Glutamatergic neuron (in vitro differentiated cells): ENCODE results near the gene PRLR. TPM values are rescaled to one million over a fixed set of nuclear protein-coding genes. Genes with fewer than 3 reads are reported as not detected.

Experiments used
- DNase-seq: peaks from one replicate; pipeline ENCODE4 v3.0.0; 2022
- H3K27ac Mint-ChIP-seq: one replicate; pipeline ENCODE4 v1.8.0; 2020; ENCODE audit warnings: mild to moderate bottlenecking, mixed read lengths, inconsistent platforms; ENCODE audit not compliant: unreplicated experiment
- H3K27me3 Mint-ChIP-seq: one replicate; pipeline ENCODE4 v1.8.0; 2020; ENCODE audit warnings: mild to moderate bottlenecking, moderate library complexity, mixed read lengths, inconsistent platforms; ENCODE audit not compliant: unreplicated experiment
- H3K36me3 Mint-ChIP-seq: one replicate; pipeline ENCODE4 v1.8.0; 2020; ENCODE audit warnings: mild to moderate bottlenecking, mixed read lengths, inconsistent platforms; ENCODE audit not compliant: unreplicated experiment
- H3K4me1 Mint-ChIP-seq: one replicate; pipeline ENCODE4 v1.8.0; 2020; ENCODE audit warnings: mild to moderate bottlenecking, low read depth, mixed read lengths, inconsistent platforms; ENCODE audit not compliant: unreplicated experiment
- H3K4me3 Mint-ChIP-seq: one replicate; pipeline ENCODE4 v1.8.0; 2020; ENCODE audit warnings: mild to moderate bottlenecking, mixed read lengths, inconsistent platforms; ENCODE audit not compliant: unreplicated experiment
- H3K9me3 Mint-ChIP-seq: one replicate; pipeline ENCODE4 v1.8.0; 2020; ENCODE audit warnings: mild to moderate bottlenecking, moderate library complexity, mixed read lengths, inconsistent platforms; ENCODE audit not compliant: unreplicated experiment
- CTCF ChIP-seq: fragments of 200-600 bp; sonication (generic); IDR thresholded peaks from one replicate; pipeline ENCODE4 v1.5.0; 2021; ENCODE audit not compliant: partially characterized antibody, unreplicated experiment
- total RNA-seq: library from RNA; stranded (reverse); fragmentation: NEBNext Ultra II Directional; extraction: Animal tissue kit (Norgen Biotek cat#: 25700); gene quantifications from one replicate; pipeline ENCODE4 v1.2.1, GENCODE V29; 2021; ENCODE audit not compliant: unreplicated experiment

Gene PRLR
- total RNA-seq, 1 donor from 2014 or later: not detected

DNA sequence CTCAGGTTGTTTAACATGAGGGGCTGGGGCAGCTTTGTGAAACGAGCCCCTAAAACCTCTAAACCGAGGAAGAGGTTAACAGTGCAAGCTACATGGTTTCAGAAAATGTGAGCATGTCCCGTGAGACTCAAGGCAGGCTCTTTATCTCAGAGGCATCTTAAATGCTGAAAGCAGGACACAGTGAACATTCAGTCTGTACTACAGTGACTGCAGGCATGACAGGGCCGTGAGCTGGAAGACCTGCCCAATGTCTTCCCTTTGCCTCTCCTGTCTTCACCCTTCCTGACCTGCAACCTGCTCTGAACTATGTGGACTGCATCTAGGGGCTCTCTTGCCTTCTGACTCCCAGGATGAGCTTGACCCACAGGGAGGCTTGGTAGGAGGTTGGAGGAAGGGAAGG is 58.3 kb downstream of the PRLR start:
- Mint-ChIP-seq H3K36me3 (no peaks in the 10 kb centered on the region), H3K4me3 (no peak overlapping the region), H3K27me3 (no peaks in the 10 kb centered on the region), H3K9me3 (no peaks in the 10 kb centered on the region), H3K27ac (no peak overlapping the region), H3K4me1 (no peaks in the 10 kb centered on the region)
- DNase-seq: no peak
- TF ChIP-seq CTCF: no peak

DNA sequence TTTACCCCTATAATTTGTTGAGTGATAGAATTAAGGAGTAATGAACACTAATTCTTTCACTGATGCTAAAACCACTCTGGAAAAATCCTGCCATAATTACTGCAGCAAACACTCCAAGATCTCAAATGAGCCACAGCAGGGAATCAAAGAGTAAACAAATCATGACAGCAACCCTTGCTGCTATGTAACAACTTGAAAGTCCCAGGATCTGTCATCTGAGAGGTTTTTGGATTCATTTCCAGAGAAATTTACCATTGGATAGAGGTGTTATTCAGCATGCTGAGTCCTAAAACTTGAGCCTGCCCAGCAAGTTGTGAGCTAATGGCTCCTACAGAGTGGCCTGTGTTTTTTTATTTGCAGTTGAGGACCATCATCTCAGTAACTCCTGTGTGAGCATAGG is 59.2 kb downstream of the PRLR start:
- no peak for TF ChIP-seq CTCF
- no peak for DNase-seq
- no peaks in the 10 kb centered on the region for H3K4me1 Mint-ChIP-seq
- no peak overlapping the region for H3K27ac Mint-ChIP-seq
- no peak overlapping the region for H3K4me3 Mint-ChIP-seq
- no peaks in the 10 kb centered on the region for H3K9me3 Mint-ChIP-seq
- no peaks in the 10 kb centered on the region for H3K27me3 Mint-ChIP-seq
- no peaks in the 10 kb centered on the region for H3K36me3 Mint-ChIP-seq

DNA sequence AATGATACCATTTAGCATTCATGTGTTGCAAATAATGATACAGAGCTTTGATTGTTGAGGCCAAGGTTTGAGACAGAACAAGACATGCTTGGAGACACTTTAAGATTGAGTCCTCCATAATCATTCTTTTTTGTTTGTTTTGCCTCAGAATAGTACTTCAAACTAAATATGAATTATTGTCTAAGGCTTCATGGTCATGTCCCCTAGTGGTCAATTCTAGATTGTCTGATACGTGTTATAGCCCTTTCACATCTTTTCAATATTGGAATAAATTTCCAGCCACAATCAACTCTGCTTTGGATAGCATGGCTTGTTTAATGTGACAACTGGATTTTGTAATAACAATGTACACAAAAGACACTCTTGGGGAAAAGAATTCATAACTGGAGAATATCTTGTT is 64.2 kb downstream of the PRLR start:
- Mint-ChIP-seq H3K4me1 (no peaks in the 10 kb centered on the region), H3K27me3 (peaks cover 1% of the 10 kb centered on the region), H3K27ac (no peak overlapping the region), H3K4me3 (no peak overlapping the region), H3K9me3 (no peaks in the 10 kb centered on the region), H3K36me3 (no peaks in the 10 kb centered on the region)
- peak; percentile 39 for TF ChIP-seq CTCF
- no peak for DNase-seq

DNA sequence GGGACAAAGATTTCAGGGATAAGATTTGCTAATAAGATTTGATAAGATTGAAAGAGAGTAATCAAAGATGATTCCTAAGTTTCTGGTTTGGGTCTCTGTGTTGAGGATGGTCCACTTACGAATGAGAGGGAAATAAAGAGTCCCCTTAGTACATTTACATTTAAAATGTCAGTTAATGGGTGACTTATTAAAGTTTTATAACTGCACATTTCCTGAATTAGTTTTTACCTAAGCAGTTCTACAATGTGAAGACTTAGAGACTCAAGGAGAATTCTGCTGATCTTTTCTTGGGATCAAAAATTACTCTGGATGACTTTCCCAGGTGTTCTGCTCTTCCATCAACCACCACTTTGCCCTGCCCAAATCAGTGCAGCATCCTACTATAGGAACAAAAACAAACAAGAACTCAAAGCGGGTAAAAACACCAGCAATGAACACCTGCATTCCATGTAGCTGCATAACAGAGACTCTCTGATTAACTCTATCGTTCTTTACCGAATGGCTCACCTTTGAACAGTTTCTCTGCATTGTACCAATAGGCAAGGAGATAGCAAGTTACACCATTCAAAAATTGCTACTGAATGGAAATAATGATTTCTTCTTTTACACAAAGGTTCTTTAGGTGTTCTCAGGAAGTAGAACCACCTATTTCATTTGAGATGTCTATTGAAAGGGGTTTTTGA is 65.3 kb downstream of the PRLR start:
- no peaks in the 10 kb centered on the region for H3K36me3 Mint-ChIP-seq
- H3K4me1 Mint-ChIP-seq: no peaks in the 10 kb centered on the region
- H3K9me3 Mint-ChIP-seq: no peaks in the 10 kb centered on the region
- no peak overlapping the region for H3K4me3 Mint-ChIP-seq
- no peak for TF ChIP-seq CTCF
- H3K27me3 Mint-ChIP-seq: peaks cover 1% of the 10 kb centered on the region
- H3K27ac Mint-ChIP-seq: no peak overlapping the region
- DNase-seq: no peak

- Mint-ChIP-seq H3K4me3 (no peak overlapping the region), H3K27ac (no peak overlapping the region), H3K36me3 (no peaks in the 10 kb centered on the region), H3K27me3 (peaks cover 1% of the 10 kb centered on the region), H3K4me1 (no peaks in the 10 kb centered on the region), H3K9me3 (no peaks in the 10 kb centered on the region)
- TF ChIP-seq CTCF: no peak
- DNase-seq: no peak
Measured at GRCh38 chr5:35163710-35164033, 66.6 kb downstream of the PRLR start.
